ENCODE measurements around the gene CXCL9. TPM values are rescaled to one million over a fixed set of nuclear protein-coding genes. Genes with fewer than 3 reads are reported as not detected.
"Not testable (repeated sequence)": the region's sequence is repeated elsewhere in the genome, so short reads cannot be mapped to it uniquely, and the experiment has no call there.

Gene CXCL9
- total RNA-seq, 5 donors from 2014 or later (not counting 1 experiment from before 2014, with no cell fraction given) = not detected

GRCh38 chr4:75985116-75985515, 22.2 kb downstream of the CXCL9 start:
- Mint-ChIP-seq H3K9me3 (no peaks in the 10 kb centered on the region), H3K4me1 (peaks cover 0 to 32% (median 4%) of the 10 kb centered on the region in 3 donors), H3K36me3 (peaks cover 31% of the 10 kb centered on the region), H3K27ac (no peak overlapping the region), H3K27me3 (no peaks in the 10 kb centered on the region), H3K4me3 (no peak overlapping the region)
- 94% methylated on average over 3 of the region's 3 CpGs for WGBS (ENCODE audit: insufficient coverage)
- Histone ChIP-seq H3K4me1 (ENCODE audit: control insufficient read depth in 1 of 2, extremely low read depth in 1 of 2, insufficient read depth in 2 of 2, low read length in 2 of 2) (peaks cover 14% of the 10 kb centered on the region in 2 experiments), H3K9me3 (no peaks in the 10 kb centered on the region), H3K27ac (ENCODE audit: low read length) (no peak overlapping the region), H3K4me3 (ENCODE audit: control insufficient read depth in 1 of 2, extremely low read depth in 1 of 2, low read length in 1 of 2) (no peak overlapping the region), H3K27me3 (replicated peaks in 1 of 2; ENCODE audit: control insufficient read depth in 2 of 2, extremely low read depth in 1 of 2, insufficient read depth in 2 of 2, low read length in 1 of 2) (no peaks in the 10 kb centered on the region), H3K36me3 (ENCODE audit: control insufficient read depth in 2 of 2, extremely low read depth in 1 of 2, insufficient read depth in 1 of 2, low read length in 1 of 2) (peaks cover 0 to 22% of the 10 kb centered on the region in 2 donors)
- CTCF ChIA-PET = interaction anchor here (0.6 to 1.8 kb wide), 3 partner anchors 11 to 495 kb away, joined by 4 to 7 read pairs (median 6); no protein-coding TSS in a partner anchor
- DNase-seq (no peak), ATAC-seq (replicated peaks in 1 of 4) (no peak)
- POLR2A ChIA-PET = no interaction called here

GRCh38 chr4:75980576-75980975, 26.7 kb downstream of the CXCL9 start:
- Histone ChIP-seq H3K27ac (ENCODE audit: low read length) (no peak overlapping the region), H3K4me3 (ENCODE audit: control insufficient read depth in 1 of 2, extremely low read depth in 1 of 2, low read length in 1 of 2) (no peak overlapping the region), H3K27me3 (replicated peaks in 1 of 2; ENCODE audit: control insufficient read depth in 2 of 2, extremely low read depth in 1 of 2, insufficient read depth in 2 of 2, low read length in 1 of 2) (no peaks in the 10 kb centered on the region), H3K36me3 (ENCODE audit: control insufficient read depth in 2 of 2, extremely low read depth in 1 of 2, insufficient read depth in 1 of 2, low read length in 1 of 2) (peaks cover 0 to 58% of the 10 kb centered on the region in 2 donors), H3K9me3 (no peaks in the 10 kb centered on the region), H3K4me1 (ENCODE audit: control insufficient read depth in 1 of 2, extremely low read depth in 1 of 2, insufficient read depth in 2 of 2, low read length in 2 of 2) (no peaks in the 10 kb centered on the region)
- Mint-ChIP-seq H3K4me1 (peaks cover 0 to 4% (median 3%) of the 10 kb centered on the region in 3 donors), H3K27me3 (no peaks in the 10 kb centered on the region), H3K9me3 (no peaks in the 10 kb centered on the region), H3K4me3 (no peak overlapping the region), H3K27ac (peak overlapping the region in 1 of 2 donors; percentile 18), H3K36me3 (peaks cover 53% of the 10 kb centered on the region)
- DNase-seq (no peak), ATAC-seq (replicated peaks in 1 of 4) (no peak)
- 86% methylated on average over 1 of the region's 4 CpGs for WGBS (ENCODE audit: insufficient coverage)
- CTCF ChIA-PET = no interaction called here
- POLR2A ChIA-PET = no interaction called here

- Histone ChIP-seq H3K27ac (ENCODE audit: low read length) (no peak overlapping the region), H3K36me3 (ENCODE audit: control insufficient read depth in 2 of 2, extremely low read depth in 1 of 2, insufficient read depth in 1 of 2, low read length in 1 of 2) (peaks cover 3 to 79% of the 10 kb centered on the region in 2 donors), H3K9me3 (no peaks in the 10 kb centered on the region), H3K27me3 (replicated peaks in 1 of 2; ENCODE audit: control insufficient read depth in 2 of 2, extremely low read depth in 1 of 2, insufficient read depth in 2 of 2, low read length in 1 of 2) (no peaks in the 10 kb centered on the region), H3K4me3 (ENCODE audit: control insufficient read depth in 1 of 2, extremely low read depth in 1 of 2, low read length in 1 of 2) (no peak overlapping the region), H3K4me1 (ENCODE audit: control insufficient read depth in 1 of 2, extremely low read depth in 1 of 2, insufficient read depth in 2 of 2, low read length in 2 of 2) (no peaks in the 10 kb centered on the region)
- Mint-ChIP-seq H3K4me3 (no peak overlapping the region), H3K36me3 (peaks cover 64% of the 10 kb centered on the region), H3K27me3 (no peaks in the 10 kb centered on the region), H3K27ac (no peak overlapping the region), H3K9me3 (no peaks in the 10 kb centered on the region), H3K4me1 (no peaks in the 10 kb centered on the region)
- no peak for ATAC-seq (replicated peaks in 1 of 4)
- ChIA-PET CTCF (no interaction called here), POLR2A (no interaction called here)
- no peak for DNase-seq
- no CpG with 5 or more reads among the region's 2 CpGs for WGBS (ENCODE audit: insufficient coverage)
Observed at GRCh38 chr4:75976177-75976576, 31.1 kb downstream of the CXCL9 start.

- no peaks in the 10 kb centered on the region for H3K9me3 Mint-ChIP-seq
- H3K4me3 Mint-ChIP-seq = no peak overlapping the region
- Histone ChIP-seq H3K4me1 (ENCODE audit: control insufficient read depth in 1 of 2, extremely low read depth in 1 of 2, insufficient read depth in 2 of 2, low read length in 2 of 2) (no peaks in the 10 kb centered on the region), H3K4me3 (ENCODE audit: control insufficient read depth in 1 of 2, extremely low read depth in 1 of 2, low read length in 1 of 2) (no peak overlapping the region), H3K27ac (ENCODE audit: low read length) (no peak overlapping the region), H3K9me3 (no peaks in the 10 kb centered on the region), H3K27me3 (replicated peaks in 1 of 2; ENCODE audit: control insufficient read depth in 2 of 2, extremely low read depth in 1 of 2, insufficient read depth in 2 of 2, low read length in 1 of 2) (no peaks in the 10 kb centered on the region), H3K36me3 (ENCODE audit: control insufficient read depth in 2 of 2, extremely low read depth in 1 of 2, insufficient read depth in 1 of 2, low read length in 1 of 2) (peaks cover 20 to 85% of the 10 kb centered on the region in 2 donors)
- no peak for DNase-seq
- H3K27me3 Mint-ChIP-seq = no peaks in the 10 kb centered on the region
- ChIA-PET POLR2A (no interaction called here), CTCF (interaction anchor here in 1 of 2 donors (0.5 to 1.3 kb wide), 4 partner anchors 12 to 1358 kb away, joined by 3 to 9 read pairs (median 6); no protein-coding TSS in a partner anchor)
- no peaks in the 10 kb centered on the region for H3K4me1 Mint-ChIP-seq
- ATAC-seq (replicated peaks in 1 of 4) = no peak
- H3K27ac Mint-ChIP-seq = no peak overlapping the region
- H3K36me3 Mint-ChIP-seq = peaks cover 74% of the 10 kb centered on the region
Observed at GRCh38 chr4:75973766-75974165, 33.5 kb downstream of the CXCL9 start.

GRCh38 chr4:75968084-75968483, 39.2 kb downstream of the CXCL9 start:
- Mint-ChIP-seq H3K4me3 (no peak overlapping the region), H3K4me1 (no peaks in the 10 kb centered on the region)

GRCh38 chr4:75963558-75963957, 43.8 kb downstream of the CXCL9 start:
- no peaks in the 10 kb centered on the region for H3K4me1 ChIP-seq (ENCODE audit: control insufficient read depth in 1 of 2, extremely low read depth in 1 of 2, insufficient read depth in 2 of 2, low read length in 2 of 2)

More at GRCh38 chr4:75968084-75968483, 39.2 kb downstream of the CXCL9 start:
- ATAC-seq (replicated peaks in 1 of 4) (no peak), DNase-seq (no peak)
- Mint-ChIP-seq H3K9me3 (peaks cover 0 to 12% (median 9%) of the 10 kb centered on the region in 3 donors), H3K27me3 (no peaks in the 10 kb centered on the region), H3K27ac (no peak overlapping the region), H3K36me3 (peaks cover 84% of the 10 kb centered on the region)
- no CpG with 5 or more reads among the region's 3 CpGs for WGBS (ENCODE audit: insufficient coverage)
- H3K4me1 ChIP-seq (ENCODE audit: control insufficient read depth in 1 of 2, extremely low read depth in 1 of 2, insufficient read depth in 2 of 2, low read length in 2 of 2) = no peaks in the 10 kb centered on the region
- H3K27ac ChIP-seq (ENCODE audit: low read length) = no peak overlapping the region
- H3K9me3 ChIP-seq = peaks cover 3% of the 10 kb centered on the region
- no peak overlapping the region for H3K4me3 ChIP-seq (ENCODE audit: control insufficient read depth in 1 of 2, extremely low read depth in 1 of 2, low read length in 1 of 2)
- peaks cover 20 to 90% of the 10 kb centered on the region in 2 donors for H3K36me3 ChIP-seq (ENCODE audit: control insufficient read depth in 2 of 2, extremely low read depth in 1 of 2, insufficient read depth in 1 of 2, low read length in 1 of 2)
- CTCF ChIA-PET = interaction anchor here in 1 of 2 donors (0.7 kb wide), 1 partner anchor 29 kb away, joined by 3 read pairs; no protein-coding TSS in a partner anchor
- POLR2A ChIA-PET = no interaction called here
- no peaks in the 10 kb centered on the region for H3K27me3 ChIP-seq (replicated peaks in 1 of 2; ENCODE audit: control insufficient read depth in 2 of 2, extremely low read depth in 1 of 2, insufficient read depth in 2 of 2, low read length in 1 of 2)

GRCh38 chr4:75962072-75962471, 45.2 kb downstream of the CXCL9 start:
- CTCF ChIA-PET; H3K4me1 ChIP-seq (ENCODE audit: control insufficient read depth in 1 of 2, extremely low read depth in 1 of 2, insufficient read depth in 2 of 2, low read length in 2 of 2); DNase-seq; H3K27ac ChIP-seq (ENCODE audit: low read length); POLR2A ChIA-PET; H3K27me3 ChIP-seq (replicated peaks in 1 of 2; ENCODE audit: control insufficient read depth in 2 of 2, extremely low read depth in 1 of 2, insufficient read depth in 2 of 2, low read length in 1 of 2); H3K27me3 Mint-ChIP-seq; H3K4me3 Mint-ChIP-seq; H3K4me1 Mint-ChIP-seq; ATAC-seq (replicated peaks in 1 of 4); H3K4me3 ChIP-seq (ENCODE audit: control insufficient read depth in 1 of 2, extremely low read depth in 1 of 2, low read length in 1 of 2); H3K27ac Mint-ChIP-seq; H3K9me3 ChIP-seq: not testable (repeated sequence)
- peaks cover 90% of the 10 kb centered on the region for H3K36me3 Mint-ChIP-seq
- no CpG with 5 or more reads among the region's 4 CpGs for WGBS (ENCODE audit: insufficient coverage)
- peaks cover 4 to 79% of the 10 kb centered on the region in 2 donors for H3K36me3 ChIP-seq (ENCODE audit: control insufficient read depth in 2 of 2, extremely low read depth in 1 of 2, insufficient read depth in 1 of 2, low read length in 1 of 2)
- peaks cover 0 to 12% (median 9%) of the 10 kb centered on the region in 3 donors for H3K9me3 Mint-ChIP-seq

More at GRCh38 chr4:75963558-75963957, 43.8 kb downstream of the CXCL9 start:
- DNase-seq (no peak), ATAC-seq (replicated peaks in 1 of 4) (no peak)
- H3K27me3 ChIP-seq (replicated peaks in 1 of 2; ENCODE audit: control insufficient read depth in 2 of 2, extremely low read depth in 1 of 2, insufficient read depth in 2 of 2, low read length in 1 of 2) = no peaks in the 10 kb centered on the region
- Mint-ChIP-seq H3K27me3 (no peaks in the 10 kb centered on the region), H3K4me3 (no peak overlapping the region), H3K27ac (peak overlapping the region in 1 of 2 donors; percentile 28), H3K9me3 (peaks cover 0 to 12% (median 9%) of the 10 kb centered on the region in 3 donors), H3K4me1 (no peaks in the 10 kb centered on the region), H3K36me3 (peaks cover 89% of the 10 kb centered on the region)
- CTCF ChIA-PET = no interaction called here
- no peak overlapping the region for H3K4me3 ChIP-seq (ENCODE audit: control insufficient read depth in 1 of 2, extremely low read depth in 1 of 2, low read length in 1 of 2)
- peaks cover 3% of the 10 kb centered on the region for H3K9me3 ChIP-seq
- H3K27ac ChIP-seq (ENCODE audit: low read length) = no peak overlapping the region
- peaks cover 0 to 79% of the 10 kb centered on the region in 2 donors for H3K36me3 ChIP-seq (ENCODE audit: control insufficient read depth in 2 of 2, extremely low read depth in 1 of 2, insufficient read depth in 1 of 2, low read length in 1 of 2)
- POLR2A ChIA-PET = no interaction called here
- no CpG with 5 or more reads among the region's 2 CpGs for WGBS (ENCODE audit: insufficient coverage)

Measured in T-cell (primary cell).